ENCODE measurements around the gene MYB.
A peak's percentile ranks its signal among the peaks of the same experiment; 100 is the strongest.

The MYB gene

GRCh38 chr6:135254471-135254870 lies 73.4 kb downstream of the MYB start:
- no peak for DNase-seq

DNA sequence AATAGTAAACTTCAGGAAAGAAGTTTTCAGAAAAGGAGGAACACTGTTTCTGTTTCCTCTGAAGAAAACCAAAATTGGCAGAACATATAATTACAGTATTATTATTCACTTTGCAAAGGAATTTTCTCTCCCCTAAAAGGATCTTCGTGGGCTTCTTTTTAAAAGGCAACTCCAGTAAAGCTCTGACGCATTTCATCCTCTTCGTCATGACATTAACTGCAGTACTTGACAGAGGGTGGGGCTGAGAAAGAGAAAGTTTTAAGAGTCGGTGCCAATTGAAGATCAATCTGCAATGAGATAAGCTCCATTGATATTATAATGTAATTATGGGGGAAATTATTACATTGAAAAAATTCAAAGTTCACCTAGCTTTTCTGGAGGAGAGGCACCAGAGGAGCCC lies 75.8 kb downstream of the MYB start:
- no peak for DNase-seq

DNA sequence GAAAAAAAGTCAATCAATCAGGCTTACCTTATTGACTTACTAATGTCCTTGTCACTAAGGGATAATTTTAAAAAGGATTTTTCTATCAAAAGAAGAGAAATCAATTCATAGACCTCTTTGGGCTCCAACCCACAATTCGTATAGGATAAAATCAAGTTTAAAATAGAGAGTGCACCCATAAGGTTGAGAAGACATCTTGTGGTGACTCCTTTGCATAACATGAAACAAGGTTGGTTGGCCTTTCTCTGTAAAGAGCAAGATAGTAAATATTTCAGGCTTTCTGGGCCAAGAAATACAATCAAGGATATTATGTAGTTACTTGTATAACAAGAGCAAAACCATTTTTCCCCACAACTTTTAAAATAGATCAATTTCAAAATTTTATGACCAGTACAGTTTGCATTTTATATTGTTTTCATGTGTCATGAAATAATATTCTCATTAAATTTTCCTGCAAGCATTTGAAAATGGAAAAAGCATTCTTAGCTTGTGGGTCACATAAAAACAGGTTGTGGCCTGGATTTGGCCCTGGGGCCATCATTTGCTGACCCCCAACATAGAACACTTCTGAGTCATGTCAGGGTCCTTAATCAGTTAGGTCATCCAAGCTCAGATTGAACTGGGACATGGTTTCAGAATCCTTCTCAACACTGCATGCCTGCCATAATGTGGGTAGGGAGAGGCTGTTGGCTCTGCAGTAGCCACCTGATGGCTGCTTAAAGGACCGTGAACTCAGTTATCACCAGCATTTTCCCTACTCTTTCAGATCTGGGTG lies 76.7 kb downstream of the MYB start:
- no peak for DNase-seq

DNA sequence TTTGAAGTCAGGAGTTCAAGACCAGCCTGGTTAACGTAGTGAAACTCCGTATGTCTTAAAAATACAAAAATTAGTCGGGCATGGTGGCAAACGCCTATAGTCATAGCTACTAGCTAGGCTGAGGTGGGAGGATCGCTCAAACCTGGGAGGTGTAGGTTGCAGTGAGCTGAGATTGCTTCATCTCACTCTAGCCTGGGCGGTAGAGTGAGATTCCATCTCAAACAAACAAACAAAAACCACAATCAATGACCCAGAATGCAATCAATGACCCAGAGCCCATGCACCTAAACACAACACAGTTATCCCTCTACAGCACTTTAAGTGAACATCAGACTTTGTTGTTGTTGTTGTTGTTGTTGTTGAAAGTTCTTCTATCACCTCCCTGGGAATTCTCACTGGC lies 77.9 kb downstream of the MYB start:
- no peak for DNase-seq

DNA sequence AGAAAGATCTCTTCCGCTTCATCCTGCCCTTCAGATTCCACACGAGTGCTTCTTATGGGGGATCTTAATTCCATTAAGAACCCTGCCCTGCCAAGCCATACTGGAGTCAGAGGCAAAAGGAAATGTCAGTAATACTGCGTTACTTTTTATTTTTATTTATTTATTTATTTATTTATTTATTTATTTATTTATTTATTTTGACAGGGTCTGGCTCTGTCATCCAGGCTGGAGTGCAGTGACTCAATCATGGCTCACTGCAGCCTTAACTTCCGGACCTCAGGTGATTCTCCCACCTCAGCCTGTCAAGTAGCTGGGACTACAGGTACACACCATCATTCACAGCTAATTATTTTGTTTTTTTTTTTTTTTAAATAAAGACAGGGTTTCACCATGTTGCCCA lies 79.5 kb downstream of the MYB start:
- DNase-seq, result no peak

DNA sequence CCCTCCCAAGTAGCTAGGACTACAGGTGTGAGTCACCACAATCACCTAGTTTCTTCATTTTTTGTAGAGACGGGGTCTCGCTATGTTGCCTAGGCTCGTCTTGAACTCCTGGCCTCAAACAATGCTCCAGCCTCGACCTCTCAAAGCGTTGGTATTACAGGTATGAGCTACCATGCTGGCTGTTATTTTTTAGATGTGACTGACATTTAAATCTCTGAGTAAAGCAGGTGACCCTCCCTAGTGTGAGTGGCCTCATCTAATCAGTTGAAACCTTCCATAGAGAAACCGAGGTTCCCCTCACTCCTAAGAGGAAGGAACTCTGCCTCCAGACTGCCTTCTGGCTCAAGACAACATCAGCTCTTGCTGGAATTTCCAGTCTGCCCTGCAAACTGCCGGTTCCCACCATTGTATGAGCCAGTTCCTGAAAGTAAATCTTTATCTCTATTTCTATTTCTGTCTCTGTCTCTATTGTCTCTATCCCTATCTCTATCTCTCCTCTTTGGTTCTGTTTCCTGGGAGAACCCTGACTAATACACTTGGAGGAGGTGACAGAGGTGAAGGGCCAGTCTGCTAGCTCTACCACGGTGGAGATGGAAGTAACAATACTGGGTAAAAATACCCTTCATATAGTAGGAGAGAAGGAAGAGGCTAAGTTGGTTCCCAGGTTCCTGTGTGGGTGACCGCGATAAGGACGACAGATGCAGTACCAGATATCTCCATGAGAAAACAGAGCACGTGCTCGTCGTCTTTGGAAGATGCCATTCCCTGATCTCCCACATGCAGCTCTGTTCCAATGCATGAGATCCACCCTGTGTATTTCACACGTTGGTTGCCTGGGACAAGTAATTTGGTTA lies 81.0 kb downstream of the MYB start:
- no peak for DNase-seq

DNA sequence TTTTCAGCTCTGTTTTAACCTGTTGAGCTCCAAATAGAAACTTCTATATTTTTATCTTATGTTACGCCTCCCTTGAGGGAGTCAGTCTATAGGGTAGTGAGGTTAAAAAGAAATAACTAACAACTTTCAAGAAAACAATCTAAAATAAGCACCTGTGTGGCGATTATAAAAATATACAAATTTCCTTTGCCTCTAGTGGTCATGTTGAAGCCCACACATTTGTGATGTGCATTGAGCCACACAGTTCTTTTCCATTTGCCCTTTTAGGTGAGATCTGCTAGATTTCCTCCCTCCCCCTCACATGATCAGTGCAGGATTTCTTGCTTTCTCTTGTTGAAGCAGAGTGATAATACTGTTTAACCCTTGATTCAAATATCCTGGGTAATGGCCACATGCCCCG lies 84.2 kb downstream of the MYB start:
- no peak for DNase-seq

DNA sequence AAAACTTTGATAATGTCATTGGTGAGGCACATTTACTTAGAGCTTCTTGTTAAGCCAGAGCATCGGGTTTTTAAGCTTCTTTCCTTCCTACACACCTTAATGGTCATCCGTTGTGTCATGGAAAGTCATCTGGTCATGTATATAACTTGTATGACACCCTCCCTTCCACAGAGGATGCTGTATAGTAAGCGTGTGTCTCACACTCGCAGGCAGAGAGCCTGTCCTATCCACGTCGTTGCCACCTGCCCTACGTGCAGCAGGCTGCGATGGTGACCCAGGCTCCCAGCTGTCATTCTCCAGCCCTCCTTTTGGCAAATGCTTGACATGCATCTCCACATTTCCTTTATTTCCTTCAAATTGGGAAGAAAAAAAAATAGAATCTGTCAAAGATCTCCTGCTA lies 85.6 kb downstream of the MYB start:
- DNase-seq, result peak; percentile 78

- DNase-seq, result peak; percentile 78
Observed at GRCh38 chr6:135267085-135267484, 86.0 kb downstream of the MYB start.

DNA sequence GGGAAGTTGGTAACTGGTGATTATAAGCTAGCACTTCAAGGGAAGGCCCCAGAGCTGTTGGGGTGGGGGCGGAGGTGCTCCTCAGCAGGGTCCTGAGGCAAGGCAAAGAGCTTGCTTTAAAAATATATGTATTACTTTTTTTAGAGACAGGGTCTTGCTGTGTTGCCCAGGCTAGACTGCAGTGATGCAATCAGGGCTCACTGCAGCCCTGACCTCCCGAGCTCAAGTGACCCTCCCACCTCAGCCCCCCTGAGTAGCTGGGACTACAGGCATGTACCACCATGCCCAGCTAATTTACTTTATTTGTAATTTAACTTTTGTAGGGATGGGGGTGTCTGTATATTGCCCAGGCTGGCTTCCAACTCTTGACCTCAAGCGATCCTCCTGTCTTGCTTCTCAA lies 87.2 kb downstream of the MYB start:
- DNase-seq, result no peak

DNA sequence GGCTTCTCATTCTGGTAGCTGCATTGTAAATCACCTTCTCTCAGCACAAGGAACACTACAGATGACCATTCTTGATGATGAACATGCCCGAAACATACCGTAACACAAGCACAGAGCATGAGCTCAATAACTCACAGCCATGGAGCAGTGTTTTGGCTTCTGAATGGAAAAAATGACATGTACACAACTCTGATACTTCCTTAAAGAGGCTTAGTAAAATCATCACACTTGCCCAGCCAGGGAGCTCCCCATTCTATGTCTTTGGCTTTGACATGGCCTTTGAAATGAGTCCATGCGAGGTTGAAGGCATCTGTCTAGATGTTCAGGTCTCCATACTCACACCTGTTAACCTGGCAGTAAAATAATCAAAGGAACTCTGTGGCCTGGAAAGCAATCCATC lies 87.6 kb downstream of the MYB start:
- DNase-seq, result no peak
